Stimulated activated CD8-positive, alpha-beta memory T cell treated with anti-CD3 and anti-CD28 coated beads, Interleukin-4, amount 100 ng/mL, for 24 hours (primary cell): ENCODE measurements around the gene NNMT.

ENCODE experiments used
- DNase-seq: peaks from one replicate; pipeline ENCODE4 v3.0.0-alpha.2; 2020; ENCODE audit warnings: low read depth

The NNMT gene

GRCh38 chr11:114348200-114349191, 52.3 kb downstream of the NNMT start:
- no peak for DNase-seq

GRCh38 chr11:114350022-114350421, 53.8 kb downstream of the NNMT start:
- DNase-seq, result no peak

DNA sequence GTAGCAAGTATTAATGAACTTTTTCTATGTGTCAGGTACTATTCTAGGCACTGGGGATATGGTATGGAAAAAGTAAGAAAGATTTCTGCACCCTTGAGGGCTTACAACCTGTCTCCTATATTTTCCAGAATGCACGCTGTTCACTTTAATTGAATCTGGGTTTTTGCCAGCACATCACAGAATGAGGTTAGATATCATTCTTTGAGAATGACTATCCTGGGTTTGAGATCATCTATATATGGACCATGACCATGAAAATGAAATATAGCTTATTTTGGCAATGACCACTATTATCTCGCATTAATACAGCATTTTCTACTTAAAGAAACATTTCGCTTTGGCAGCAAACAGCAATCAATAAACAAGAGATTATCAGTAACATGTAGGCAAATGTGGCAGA, 57.2 kb downstream of the NNMT start:
- DNase-seq, result no peak

DNA sequence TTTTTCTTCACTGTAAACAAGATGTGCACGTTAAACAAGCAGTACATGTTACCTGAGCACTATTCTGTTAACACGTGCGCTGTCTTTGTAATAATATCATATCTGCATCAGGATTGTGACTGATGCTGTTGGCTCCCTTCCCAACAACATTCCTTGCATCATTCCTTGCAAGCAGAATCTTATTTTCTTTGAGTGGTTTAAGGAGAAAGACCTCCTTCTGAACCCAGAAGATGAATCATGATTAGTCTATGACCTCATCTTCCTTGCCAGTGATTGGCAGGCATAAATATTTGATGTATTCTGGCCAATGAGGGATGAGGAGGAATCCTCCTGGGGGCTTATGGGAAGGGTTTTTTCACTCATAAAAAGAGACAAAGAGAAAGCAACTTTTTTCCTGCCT, 57.9 kb downstream of the NNMT start:
- no peak for DNase-seq

DNA sequence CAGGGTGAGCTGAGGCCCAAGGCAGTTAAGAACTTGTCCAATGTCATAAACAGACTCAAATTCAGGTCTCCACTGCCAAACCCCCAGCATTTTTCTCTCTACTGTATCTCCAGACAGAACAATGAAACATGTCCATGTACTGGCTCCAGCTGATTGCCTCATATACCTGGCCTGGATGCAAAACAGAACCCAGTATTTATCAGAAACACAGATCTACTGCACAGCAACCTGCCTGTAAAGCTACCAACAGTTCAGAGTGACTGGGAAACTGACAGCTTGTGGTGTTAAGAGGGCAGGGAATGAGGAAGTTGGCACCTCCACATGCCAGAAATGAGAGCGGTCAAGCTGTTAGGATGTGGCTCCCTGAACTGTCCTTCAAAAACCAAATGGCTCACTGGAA, 62.5 kb downstream of the NNMT start:
- no peak for DNase-seq

- DNase-seq, result no peak
Measured at GRCh38 chr11:114359342-114359741, 63.1 kb downstream of the NNMT start.

- no peak for DNase-seq
Measured at GRCh38 chr11:114362326-114362725, 66.1 kb downstream of the NNMT start.

- DNase-seq, result no peak
Measured at GRCh38 chr11:114362958-114363357, 66.8 kb downstream of the NNMT start.
